Activated T-helper 1 cell treated with anti-CD3 and anti-CD28 coated beads, Interleukin-12 subunit alpha, Interleukin-12 subunit beta, Interleukin-2, Interleukin-4 antibody, amounts not matched to agents 30 ng/mL and 10 ng/mL and 1 ng/mL, durations not matched to agents 14 hours and 24 hours and 36 hours (primary cell): ENCODE data around the gene KIF3B. TPM values are rescaled to one million over a fixed set of nuclear protein-coding genes. Genes with fewer than 3 reads are reported as not detected.
A peak's percentile ranks its signal among the peaks of the same experiment; 100 is the strongest.
"Not testable (repeated sequence)": the region's sequence is repeated elsewhere in the genome, so short reads cannot be mapped to it uniquely, and the experiment has no call there.

Source experiments
- DNase-seq: peaks from one replicate; pipeline ENCODE4 v3.0.0; 2021; ENCODE audit warnings: low spot score
- H3K27ac Mint-ChIP-seq: one replicate; pipeline ENCODE4 v1.8.0; 2021; ENCODE audit warnings: mild to moderate bottlenecking, mixed read lengths
- H3K27me3 Mint-ChIP-seq: one replicate; pipeline ENCODE4 v1.8.0; 2022; ENCODE audit warnings: mild to moderate bottlenecking, moderate library complexity, mixed read lengths; ENCODE audit not compliant: insufficient read depth
- H3K36me3 Mint-ChIP-seq: one replicate; pipeline ENCODE4 v1.8.0; 2021; ENCODE audit warnings: low read depth, mixed read lengths
- H3K4me1 Mint-ChIP-seq: one replicate; pipeline ENCODE4 v1.8.0; 2021; ENCODE audit warnings: low read depth, mixed read lengths
- H3K4me3 Mint-ChIP-seq: one replicate; pipeline ENCODE4 v1.8.0; 2021; ENCODE audit warnings: mild to moderate bottlenecking, moderate library complexity, mixed read lengths
- H3K9me3 Mint-ChIP-seq: one replicate; pipeline ENCODE4 v1.8.0; 2021; ENCODE audit warnings: mixed read lengths
- intact Hi-C: fragments of 100-400 bp; cut with micrococcal nuclease; formaldehyde crosslinking; loops from one replicate; pipeline ENCODE4 v1.15.1; 2024
- total RNA-seq: library from RNA; stranded (reverse); gene quantifications from 2 replicates; pipeline ENCODE4 v1.2.3, GENCODE V29; 2022

Gene KIF3B
- total RNA-seq, 1 donor from 2014 or later = 38.1 TPM

- Mint-ChIP-seq H3K27ac (no peak overlapping the region), H3K4me3 (no peak overlapping the region), H3K36me3 (peaks cover 20% of the 10 kb centered on the region), H3K9me3 (no peaks in the 10 kb centered on the region), H3K27me3 (no peaks in the 10 kb centered on the region), H3K4me1 (peaks cover 20% of the 10 kb centered on the region)
- DNase-seq = no peak
- intact Hi-C loops = loop anchor here (2.0 kb wide), 1 partner anchor 15 kb away; no protein-coding TSS in a partner anchor
These were observed 26.8 kb downstream of the KIF3B start for GRCh38 chr20:32304131-32304746.

GRCh38 chr20:32312718-32313424, 35.4 kb downstream of the KIF3B start:
- Mint-ChIP-seq H3K4me1 (peaks cover 10% of the 10 kb centered on the region), H3K27ac (no peak overlapping the region), H3K27me3 (no peaks in the 10 kb centered on the region), H3K9me3 (no peaks in the 10 kb centered on the region), H3K4me3 (no peak overlapping the region), H3K36me3 (peaks cover 56% of the 10 kb centered on the region)
- DNase-seq = no peak
- intact Hi-C loops = no loop called here

GRCh38 chr20:32314768-32315167, 37.3 kb downstream of the KIF3B start:
- Mint-ChIP-seq H3K4me1 (peaks cover 10% of the 10 kb centered on the region), H3K9me3 (no peaks in the 10 kb centered on the region), H3K27me3 (no peaks in the 10 kb centered on the region), H3K4me3 (no peak overlapping the region), H3K27ac (peak overlapping the region; percentile 16), H3K36me3 (peaks cover 61% of the 10 kb centered on the region)
- intact Hi-C loops = no loop called here
- DNase-seq = no peak

GRCh38 chr20:32315399-32315798, 37.9 kb downstream of the KIF3B start:
- H3K27ac Mint-ChIP-seq = no peak overlapping the region
- no peak for DNase-seq

GRCh38 chr20:32315891-32316290, 38.4 kb downstream of the KIF3B start:
- intact Hi-C loops = no loop called here
- no peaks in the 10 kb centered on the region for H3K9me3 Mint-ChIP-seq
- H3K36me3 Mint-ChIP-seq = peaks cover 59% of the 10 kb centered on the region
- DNase-seq = no peak
- H3K27ac Mint-ChIP-seq = no peak overlapping the region
- H3K4me3 Mint-ChIP-seq = no peak overlapping the region
- peaks cover 10% of the 10 kb centered on the region for H3K4me1 Mint-ChIP-seq
- no peaks in the 10 kb centered on the region for H3K27me3 Mint-ChIP-seq

More at GRCh38 chr20:32315399-32315798, 37.9 kb downstream of the KIF3B start:
- Mint-ChIP-seq H3K4me1 (peaks cover 10% of the 10 kb centered on the region), H3K9me3 (no peaks in the 10 kb centered on the region), H3K36me3 (peaks cover 60% of the 10 kb centered on the region), H3K4me3 (no peak overlapping the region), H3K27me3 (no peaks in the 10 kb centered on the region)
- intact Hi-C loops = no loop called here

- Mint-ChIP-seq H3K9me3 (no peaks in the 10 kb centered on the region), H3K27ac (peak overlapping the region; percentile 40), H3K4me1 (peaks cover 15% of the 10 kb centered on the region), H3K36me3 (peaks cover 59% of the 10 kb centered on the region), H3K4me3 (no peak overlapping the region), H3K27me3 (no peaks in the 10 kb centered on the region)
- no peak for DNase-seq
- intact Hi-C loops = no loop called here
These were observed 39.2 kb downstream of the KIF3B start for GRCh38 chr20:32316667-32317066.

- H3K4me1 Mint-ChIP-seq = peaks cover 7% of the 10 kb centered on the region
- DNase-seq = no peak
- no peaks in the 10 kb centered on the region for H3K9me3 Mint-ChIP-seq
- H3K27ac Mint-ChIP-seq = no peak overlapping the region
- H3K36me3 Mint-ChIP-seq = peaks cover 44% of the 10 kb centered on the region
- H3K27me3 Mint-ChIP-seq = no peaks in the 10 kb centered on the region
- intact Hi-C loops = no loop called here
- no peak overlapping the region for H3K4me3 Mint-ChIP-seq
These were observed 41.6 kb downstream of the KIF3B start for GRCh38 chr20:32319100-32319499.

GRCh38 chr20:32320305-32320704, 42.9 kb downstream of the KIF3B start:
- intact Hi-C loops = loop anchor here (5.0 kb wide), 1 partner anchor 37 kb away; the partner anchor contains the start of gene ASXL1

GRCh38 chr20:32321390-32321789, 43.9 kb downstream of the KIF3B start:
- Mint-ChIP-seq H3K4me3 (no peak overlapping the region), H3K27ac (peak overlapping the region; percentile 61), H3K36me3 (peaks cover 31% of the 10 kb centered on the region), H3K27me3 (no peaks in the 10 kb centered on the region), H3K4me1 (peaks cover 9% of the 10 kb centered on the region), H3K9me3 (no peaks in the 10 kb centered on the region)
- intact Hi-C loops = loop anchor here (1.0 to 5.0 kb wide), 2 partner anchors 12 to 36 kb away; partner anchors contain the start of gene ASXL1
- no peak for DNase-seq

More at GRCh38 chr20:32320305-32320704, 42.9 kb downstream of the KIF3B start:
- Mint-ChIP-seq H3K4me1 (peaks cover 7% of the 10 kb centered on the region), H3K36me3 (peaks cover 37% of the 10 kb centered on the region), H3K9me3 (no peaks in the 10 kb centered on the region), H3K27ac (no peak overlapping the region), H3K27me3 (no peaks in the 10 kb centered on the region), H3K4me3 (no peak overlapping the region)
- DNase-seq = no peak

- intact Hi-C loops = loop anchor here (5.0 kb wide), 1 partner anchor 35 kb away; the partner anchor contains the start of gene ASXL1
- DNase-seq, H3K27ac Mint-ChIP-seq, H3K27me3 Mint-ChIP-seq, H3K4me3 Mint-ChIP-seq, H3K9me3 Mint-ChIP-seq: not testable (repeated sequence)
- Mint-ChIP-seq H3K4me1 (peaks cover 11% of the 10 kb centered on the region), H3K36me3 (peaks cover 31% of the 10 kb centered on the region)
These were observed 44.8 kb downstream of the KIF3B start for GRCh38 chr20:32322260-32322659.

GRCh38 chr20:32323761-32324160, 46.3 kb downstream of the KIF3B start:
- H3K4me3 Mint-ChIP-seq, DNase-seq, H3K9me3 Mint-ChIP-seq, H3K27ac Mint-ChIP-seq, H3K27me3 Mint-ChIP-seq: not testable (repeated sequence)
- intact Hi-C loops = loop anchor here (5.0 kb wide), 1 partner anchor 34 kb away; the partner anchor contains the start of gene ASXL1
- Mint-ChIP-seq H3K36me3 (peaks cover 31% of the 10 kb centered on the region), H3K4me1 (peaks cover 11% of the 10 kb centered on the region)

- Mint-ChIP-seq H3K36me3 (peaks cover 26% of the 10 kb centered on the region), H3K4me3 (no peak overlapping the region), H3K27ac (peak overlapping the region; percentile 11), H3K9me3 (no peaks in the 10 kb centered on the region), H3K27me3 (no peaks in the 10 kb centered on the region), H3K4me1 (peaks cover 11% of the 10 kb centered on the region)
- intact Hi-C loops = no loop called here
- DNase-seq = no peak
These were observed 48.5 kb downstream of the KIF3B start for GRCh38 chr20:32325706-32326503.

GRCh38 chr20:32326504-32326845, 49.0 kb downstream of the KIF3B start:
- Mint-ChIP-seq H3K36me3 (peaks cover 28% of the 10 kb centered on the region), H3K27me3 (no peaks in the 10 kb centered on the region), H3K4me1 (peaks cover 8% of the 10 kb centered on the region), H3K9me3 (no peaks in the 10 kb centered on the region), H3K27ac (no peak overlapping the region), H3K4me3 (no peak overlapping the region)
- intact Hi-C loops = no loop called here
- DNase-seq = no peak
